NCI-H69 (cell line): ENCODE measurements around the gene GPAM.
A peak's percentile ranks its signal among the peaks of the same experiment; 100 is the strongest.

ENCODE experiments used
- DNase-seq: peaks from one replicate; lab custom pipeline; 2025; lab: John Stamatoyannopoulos, UW

GPAM gene

GRCh38 chr10:112182784-112183328 lies 709 bp downstream of the GPAM start:
- peak; percentile 48 for DNase-seq

GRCh38 chr10:112177247-112177646 lies 6.3 kb downstream of the GPAM start:
- DNase-seq, result no peak

- no peak for DNase-seq
Measured at GRCh38 chr10:112176543-112176942, 7.0 kb downstream of the GPAM start.

GRCh38 chr10:112175409-112175808 lies 8.2 kb downstream of the GPAM start:
- DNase-seq, result no peak

GRCh38 chr10:112173206-112173605 lies 10.4 kb downstream of the GPAM start:
- no peak for DNase-seq

- no peak for DNase-seq
Measured at GRCh38 chr10:112168733-112169132, 14.8 kb downstream of the GPAM start.

- no peak for DNase-seq
Measured at GRCh38 chr10:112166800-112167199, 16.8 kb downstream of the GPAM start.

GRCh38 chr10:112161757-112162518 lies 21.6 kb downstream of the GPAM start:
- DNase-seq, result no peak

GRCh38 chr10:112160834-112161233 lies 22.7 kb downstream of the GPAM start:
- no peak for DNase-seq

GRCh38 chr10:112159469-112159868 lies 24.1 kb downstream of the GPAM start:
- no peak for DNase-seq

GRCh38 chr10:112151524-112152039 lies 32.0 kb downstream of the GPAM start:
- DNase-seq, result no peak

GRCh38 chr10:112148331-112148730 lies 35.2 kb downstream of the GPAM start:
- DNase-seq, result peak; percentile 2

GRCh38 chr10:112146799-112147198 lies 36.8 kb downstream of the GPAM start:
- DNase-seq, result no peak

GRCh38 chr10:112145263-112145662 lies 38.3 kb downstream of the GPAM start:
- no peak for DNase-seq

GRCh38 chr10:112143420-112143819 lies 40.1 kb downstream of the GPAM start:
- DNase-seq, result no peak

- no peak for DNase-seq
Measured at GRCh38 chr10:112141292-112141691, 42.3 kb downstream of the GPAM start.

- DNase-seq, result peak; percentile 80
Measured at GRCh38 chr10:112140110-112140970, 43.2 kb downstream of the GPAM start.

- no peak for DNase-seq
Measured at GRCh38 chr10:112139176-112139575, 44.4 kb downstream of the GPAM start.

GRCh38 chr10:112137154-112137987 lies 46.2 kb downstream of the GPAM start:
- DNase-seq, result peak; percentile 52

- no peak for DNase-seq
Measured at GRCh38 chr10:112136486-112137153, 46.9 kb downstream of the GPAM start.

- no peak for DNase-seq
Measured at GRCh38 chr10:112135604-112136003, 48.0 kb downstream of the GPAM start.
